HG03103 (cell line): ENCODE measurements around the gene SLC6A3.
"Not testable (repeated sequence)": the region's sequence is repeated elsewhere in the genome, so short reads cannot be mapped to it uniquely, and the experiment has no call there.

Experiments used
- ATAC-seq: cut with Tn5 transposase; IDR thresholded peaks from one replicate; pipeline ENCODE4 v1.9.1; 2021; ENCODE audit warnings: low read depth; ENCODE audit not compliant: unreplicated experiment

Gene SLC6A3

DNA sequence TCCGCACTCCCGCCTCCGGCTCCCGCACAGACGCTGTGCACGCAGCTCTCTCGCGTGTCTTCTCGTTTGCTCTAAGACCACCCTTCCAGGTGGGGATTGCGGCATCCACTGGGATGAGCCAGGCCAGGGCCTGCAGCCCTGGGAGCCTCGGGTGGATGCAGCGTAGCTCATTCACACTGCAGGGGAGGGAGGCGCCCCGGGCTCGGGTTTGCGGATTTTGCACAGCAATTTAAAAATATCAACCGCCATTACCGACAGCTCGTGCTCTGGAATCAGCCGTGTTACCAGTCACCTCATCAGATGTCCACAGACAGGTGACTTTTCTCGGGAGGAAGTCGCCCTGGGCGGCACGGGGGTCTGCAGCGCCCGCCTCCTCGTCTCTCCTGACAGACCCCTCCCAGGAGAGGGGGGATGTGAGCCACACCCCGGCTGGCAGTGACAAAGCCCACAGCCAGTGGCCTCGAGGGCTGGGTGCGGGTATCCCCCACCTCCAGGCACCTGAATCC lies 20.8 kb upstream of the SLC6A3 start:
- no peak for ATAC-seq

DNA sequence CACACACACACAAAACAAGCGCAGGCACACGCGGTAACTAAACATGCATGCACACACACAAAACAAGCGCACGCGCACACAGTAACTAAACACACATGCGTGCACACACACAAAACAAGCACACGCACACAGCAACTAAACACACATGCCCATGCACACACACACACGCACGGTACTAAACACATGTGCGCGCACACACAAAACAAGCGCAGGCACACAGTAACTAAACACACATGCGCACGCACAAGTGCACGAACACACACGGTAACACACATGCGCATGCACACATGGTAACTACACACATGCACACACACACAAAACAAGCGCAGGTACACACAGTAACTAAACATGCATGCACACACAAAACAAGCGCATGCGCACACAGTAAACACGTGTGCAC lies 19.9 kb upstream of the SLC6A3 start:
- ATAC-seq = no peak

DNA sequence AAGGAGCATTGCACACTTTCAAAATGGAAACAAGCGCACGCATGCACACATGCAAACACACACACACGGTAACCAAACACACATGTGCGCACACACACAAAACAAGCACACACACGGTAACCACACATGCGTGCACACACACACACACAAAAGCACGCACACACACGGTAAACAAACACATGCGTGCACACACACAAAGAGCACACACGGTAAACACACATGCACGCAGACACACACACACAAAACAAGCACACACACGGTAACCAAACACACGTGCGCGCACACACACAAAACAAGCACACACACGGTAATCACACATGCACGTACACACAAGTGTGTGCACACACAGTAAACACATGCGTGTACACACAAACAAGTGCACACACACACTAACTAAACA lies 19.3 kb upstream of the SLC6A3 start:
- no peak for ATAC-seq

DNA sequence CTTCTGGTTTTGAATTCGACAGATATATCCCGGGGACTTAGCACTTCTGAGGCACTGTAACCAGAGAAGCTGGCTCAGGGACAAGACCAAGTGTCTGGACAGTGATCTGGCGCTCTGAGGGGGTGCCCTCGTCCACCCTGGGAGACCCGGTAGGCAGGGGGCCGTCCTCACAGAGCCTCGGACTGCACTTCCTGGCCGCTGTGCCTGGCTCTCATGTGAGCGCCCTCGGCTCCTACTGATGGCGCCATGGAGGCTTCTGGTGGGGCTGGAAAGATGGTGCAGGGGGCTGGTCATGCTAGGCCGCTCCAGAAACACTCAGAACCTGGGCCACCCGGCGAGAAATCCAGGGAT lies 18.8 kb upstream of the SLC6A3 start:
- no peak for ATAC-seq

DNA sequence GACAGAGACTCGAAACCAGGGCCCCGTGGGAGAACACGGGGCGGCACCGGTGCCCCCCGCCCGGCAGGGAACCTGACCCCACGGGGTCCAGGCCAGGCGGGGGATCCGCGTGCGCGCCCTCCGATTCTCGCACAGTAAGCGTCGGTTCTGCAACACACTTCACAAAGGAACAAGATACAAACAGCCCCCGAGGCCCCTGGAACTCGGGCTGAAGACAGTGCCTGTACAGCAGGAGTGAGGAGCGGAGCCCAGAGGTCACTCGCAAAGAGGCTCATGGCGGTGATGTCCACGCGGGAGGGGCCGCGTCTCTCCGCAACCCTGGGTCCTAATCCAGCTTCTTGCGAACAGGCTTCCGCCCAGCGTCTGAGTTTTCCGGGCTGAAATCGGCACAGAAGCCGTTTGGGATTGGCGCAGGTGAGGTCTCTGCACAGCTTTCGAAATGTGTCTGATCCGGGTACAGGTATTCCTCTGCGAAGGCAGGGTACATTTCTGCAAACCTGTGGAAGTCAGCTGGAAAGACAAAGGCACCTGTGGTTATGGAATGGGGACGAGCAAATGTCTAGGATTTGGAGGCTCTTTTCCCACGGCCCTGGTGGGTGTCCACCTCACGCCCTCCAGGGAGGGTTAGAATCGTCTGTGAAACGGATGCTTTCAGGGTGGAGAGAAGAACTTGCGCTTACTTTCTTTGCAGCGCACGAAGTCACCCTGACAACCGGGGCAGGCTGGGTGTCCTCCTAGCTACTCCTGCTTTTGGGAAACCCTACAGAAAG lies 18.3 kb upstream of the SLC6A3 start:
- ATAC-seq = no peak

DNA sequence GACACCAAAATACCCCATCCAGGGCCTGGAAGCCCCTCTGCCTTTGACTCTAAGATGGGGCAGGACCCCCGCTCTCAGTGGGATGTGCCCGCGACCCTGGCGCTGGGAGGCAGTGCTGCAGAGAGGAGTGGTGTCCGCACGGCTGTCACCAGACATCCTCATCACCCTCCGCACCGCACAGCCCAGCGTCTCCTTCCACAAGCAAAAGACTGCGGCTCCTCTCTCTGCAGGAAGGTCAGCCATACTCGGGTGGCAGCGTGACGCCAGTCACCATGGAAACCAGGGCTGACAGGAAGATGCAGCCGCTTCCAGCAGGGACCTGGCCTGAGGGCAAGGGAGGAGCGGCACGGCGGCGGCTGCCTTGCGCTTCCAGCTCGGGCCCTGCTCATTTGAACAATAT lies 17.1 kb upstream of the SLC6A3 start:
- no peak for ATAC-seq

DNA sequence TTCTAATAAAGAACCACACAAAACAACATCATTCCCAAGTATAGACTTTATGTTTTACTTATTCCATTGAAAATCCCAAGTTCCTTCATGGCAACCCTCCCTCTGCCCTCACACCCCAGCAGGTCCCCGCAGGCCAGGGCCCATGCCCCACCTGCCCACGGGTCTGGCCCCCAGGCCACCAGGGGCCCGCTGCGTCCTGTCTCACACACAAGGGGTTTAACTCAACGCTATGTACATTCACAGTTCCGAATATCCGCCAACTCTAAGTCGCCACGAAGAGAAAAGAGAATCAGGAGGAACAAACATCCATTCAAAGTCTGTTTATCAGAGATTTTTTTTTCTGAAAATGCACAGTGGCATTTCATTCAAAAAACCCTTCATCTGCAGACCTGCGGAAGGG lies 16.2 kb upstream of the SLC6A3 start:
- no peak for ATAC-seq

DNA sequence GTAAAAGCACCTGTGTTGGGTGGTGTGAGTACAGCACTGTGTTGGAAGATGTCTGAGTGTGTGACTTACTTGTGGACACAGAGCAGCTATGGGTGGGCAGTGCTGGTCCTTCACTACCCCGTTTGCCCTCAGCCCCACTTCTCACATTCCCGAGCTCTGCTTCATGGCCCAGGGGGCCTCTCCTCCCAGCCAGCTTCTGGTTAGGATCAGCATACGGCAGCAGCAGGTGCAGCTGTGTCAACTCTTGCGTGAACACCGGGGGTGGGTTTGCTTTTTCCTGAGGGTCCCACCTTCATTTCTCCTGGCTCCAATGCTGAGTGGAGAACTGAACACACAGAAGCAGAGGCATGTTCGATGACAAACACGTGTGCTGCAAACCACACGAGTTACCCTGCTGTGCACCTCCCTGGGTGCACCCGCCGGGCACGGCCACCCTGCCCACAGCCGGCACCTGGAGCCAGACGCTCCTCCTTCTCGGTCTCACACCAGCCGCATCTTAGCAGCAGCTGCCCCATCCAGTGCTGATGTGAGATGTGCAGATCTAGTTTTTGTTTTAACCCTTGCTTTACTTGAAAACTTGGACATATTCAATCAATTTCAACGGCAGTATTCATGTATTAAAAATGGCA lies 14.9 kb upstream of the SLC6A3 start:
- no peak for ATAC-seq

DNA sequence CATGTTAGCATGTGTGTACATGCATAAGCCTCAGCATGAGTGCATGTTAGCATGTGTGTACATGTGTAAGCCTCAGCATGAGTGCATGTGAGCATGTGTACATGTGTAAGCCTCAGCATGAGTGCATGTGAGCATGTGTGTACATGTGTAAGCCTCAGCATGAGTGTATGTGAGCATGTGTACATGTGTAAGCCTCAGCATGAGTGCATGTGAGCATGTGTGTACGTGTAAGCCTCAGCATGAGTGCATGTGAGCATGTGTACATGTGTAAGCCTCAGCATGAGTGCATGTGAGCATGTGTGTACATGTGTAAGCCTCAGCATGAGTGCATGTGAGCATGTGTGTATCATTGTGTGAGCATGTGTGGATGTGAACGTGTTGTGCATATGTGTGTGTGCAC lies 14.2 kb upstream of the SLC6A3 start:
- ATAC-seq = not testable (repeated sequence)

DNA sequence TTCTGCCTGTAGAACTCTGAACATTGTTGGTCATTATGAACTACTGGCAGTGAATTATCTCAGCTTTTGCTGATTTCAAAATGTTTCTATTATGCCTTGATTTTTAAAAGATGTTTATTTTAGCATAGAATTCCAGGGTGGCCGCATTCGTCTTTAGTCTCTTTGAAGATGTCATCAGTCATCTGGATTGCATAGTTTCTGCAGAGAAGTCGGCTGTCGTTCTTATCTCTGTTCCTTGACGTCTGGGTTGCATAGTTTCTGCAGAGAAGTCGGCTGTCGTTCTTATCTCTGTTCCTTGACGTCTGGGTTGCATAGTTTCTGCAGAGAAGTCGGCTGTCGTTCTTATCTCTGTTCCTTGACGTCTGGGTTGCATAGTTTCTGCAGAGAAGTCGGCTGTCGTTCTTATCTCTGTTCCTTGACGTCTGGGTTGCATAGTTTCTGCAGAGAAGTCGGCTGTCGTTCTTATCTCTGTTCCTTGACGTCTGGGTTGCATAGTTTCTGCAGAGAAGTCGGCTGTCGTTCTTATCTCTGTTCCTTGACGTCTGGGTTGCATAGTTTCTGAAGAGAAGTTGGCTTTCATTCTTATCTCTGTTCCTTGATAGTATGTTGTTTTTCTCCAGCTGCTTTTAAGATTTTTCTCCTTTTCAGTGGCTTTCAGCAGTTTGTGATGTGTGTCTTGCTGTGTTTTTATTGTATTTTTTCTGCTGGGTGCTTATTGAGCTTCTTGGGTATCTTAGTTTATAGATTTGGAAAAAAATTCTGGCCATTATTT lies 11.1 kb upstream of the SLC6A3 start:
- ATAC-seq = not testable (repeated sequence)

DNA sequence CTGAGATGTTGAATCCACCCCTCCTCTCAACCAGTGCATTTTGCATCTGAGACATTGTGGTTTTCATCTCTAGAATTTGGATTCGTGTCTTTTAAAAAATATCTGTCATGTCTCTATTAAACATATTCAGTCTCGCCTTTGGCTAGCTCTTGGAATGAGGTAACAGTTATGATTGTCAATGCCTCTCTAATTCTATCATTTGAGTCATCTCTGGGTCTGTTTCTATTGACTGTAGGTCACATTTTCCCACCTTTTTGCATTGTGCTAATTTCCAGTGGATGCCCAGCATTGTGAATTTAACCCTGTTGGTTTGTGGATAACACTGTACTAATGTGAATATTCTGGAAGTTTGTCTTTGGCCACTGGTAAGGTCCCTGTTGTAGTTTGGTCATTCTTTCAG lies 8.4 kb upstream of the SLC6A3 start:
- no peak for ATAC-seq

DNA sequence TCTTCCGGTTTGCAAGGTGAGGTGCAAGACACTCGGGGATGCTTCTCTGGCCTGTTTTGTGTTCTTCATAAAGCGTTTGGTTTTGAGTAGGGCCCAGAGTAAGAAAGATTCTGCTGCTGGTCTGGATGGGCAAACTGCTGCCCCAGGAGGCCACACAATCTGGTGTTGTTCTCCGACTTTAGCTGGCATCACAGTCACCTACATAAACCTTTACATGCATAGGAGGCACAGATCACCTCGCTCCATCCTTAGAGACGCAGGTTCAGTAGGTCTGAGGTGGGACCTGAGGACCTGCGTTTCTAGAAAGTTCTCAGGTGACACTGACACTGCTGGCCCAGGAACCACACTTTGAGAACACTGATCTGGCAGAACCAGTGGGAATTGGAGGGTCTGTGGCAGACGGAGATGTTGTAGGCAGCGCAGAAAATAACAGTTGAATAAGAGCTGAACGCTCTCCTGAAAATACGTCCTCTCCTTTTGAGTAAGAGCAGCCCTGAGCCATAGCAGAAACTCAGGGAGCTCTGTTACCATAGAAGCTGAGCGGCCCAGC lies 3.9 kb upstream of the SLC6A3 start:
- ATAC-seq = no peak

DNA sequence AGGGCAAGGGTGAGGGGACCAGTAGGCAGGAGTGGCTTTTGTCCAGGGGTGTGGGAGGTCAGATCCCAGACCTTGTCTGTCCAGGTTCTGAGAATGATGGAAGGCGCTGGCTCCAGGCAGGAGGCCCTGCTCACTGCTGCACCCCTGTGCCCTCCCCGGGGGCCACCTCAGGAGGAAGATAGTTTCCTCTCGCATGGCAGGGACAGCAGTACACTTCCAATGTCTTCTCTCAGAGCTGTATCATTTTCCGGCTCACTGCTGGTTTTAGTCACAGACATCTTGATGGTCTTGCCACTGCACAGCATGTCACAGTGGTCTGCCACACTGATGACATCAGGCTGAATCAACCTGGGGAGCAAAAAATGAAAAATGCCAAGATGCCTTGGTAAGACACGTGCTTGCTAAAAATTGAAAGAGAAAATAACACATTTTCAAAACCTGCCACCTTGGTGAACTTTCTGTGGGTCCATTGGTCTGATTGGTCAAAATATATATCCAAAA lies 3.3 kb upstream of the SLC6A3 start:
- ATAC-seq = no peak

DNA sequence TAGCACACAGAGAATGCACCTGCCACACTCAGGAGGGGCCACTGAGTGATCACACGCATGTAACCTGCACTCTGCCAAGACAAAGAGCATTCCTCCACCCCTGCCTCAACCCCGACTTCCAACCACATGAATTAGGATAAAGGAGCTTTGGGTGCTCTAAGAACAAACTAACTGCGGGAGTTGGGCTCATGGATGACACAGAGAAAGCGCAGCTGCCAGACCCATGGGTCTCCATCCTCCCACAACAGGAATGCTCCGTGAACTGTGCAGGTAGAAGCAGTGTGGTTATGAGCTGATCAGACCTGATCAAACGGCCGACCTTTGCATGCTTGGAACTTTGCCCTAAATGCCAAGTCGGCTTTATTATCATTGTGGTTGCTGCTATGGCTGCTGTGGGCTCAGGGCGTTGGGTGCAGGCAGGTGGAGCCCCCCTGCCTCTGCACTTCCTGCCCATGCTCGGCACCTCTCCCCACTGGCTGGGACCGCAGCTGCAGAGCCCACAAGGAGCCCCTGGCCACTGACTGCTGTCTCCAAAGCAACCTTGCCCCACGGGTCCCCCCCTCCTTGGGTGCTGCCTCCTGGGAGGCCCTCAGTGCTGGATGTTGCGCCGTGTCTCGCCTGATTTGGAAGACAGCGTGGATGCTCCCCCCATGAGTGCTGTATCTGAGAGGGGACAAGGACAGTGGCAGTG lies 2.6 kb upstream of the SLC6A3 start:
- ATAC-seq = no peak

DNA sequence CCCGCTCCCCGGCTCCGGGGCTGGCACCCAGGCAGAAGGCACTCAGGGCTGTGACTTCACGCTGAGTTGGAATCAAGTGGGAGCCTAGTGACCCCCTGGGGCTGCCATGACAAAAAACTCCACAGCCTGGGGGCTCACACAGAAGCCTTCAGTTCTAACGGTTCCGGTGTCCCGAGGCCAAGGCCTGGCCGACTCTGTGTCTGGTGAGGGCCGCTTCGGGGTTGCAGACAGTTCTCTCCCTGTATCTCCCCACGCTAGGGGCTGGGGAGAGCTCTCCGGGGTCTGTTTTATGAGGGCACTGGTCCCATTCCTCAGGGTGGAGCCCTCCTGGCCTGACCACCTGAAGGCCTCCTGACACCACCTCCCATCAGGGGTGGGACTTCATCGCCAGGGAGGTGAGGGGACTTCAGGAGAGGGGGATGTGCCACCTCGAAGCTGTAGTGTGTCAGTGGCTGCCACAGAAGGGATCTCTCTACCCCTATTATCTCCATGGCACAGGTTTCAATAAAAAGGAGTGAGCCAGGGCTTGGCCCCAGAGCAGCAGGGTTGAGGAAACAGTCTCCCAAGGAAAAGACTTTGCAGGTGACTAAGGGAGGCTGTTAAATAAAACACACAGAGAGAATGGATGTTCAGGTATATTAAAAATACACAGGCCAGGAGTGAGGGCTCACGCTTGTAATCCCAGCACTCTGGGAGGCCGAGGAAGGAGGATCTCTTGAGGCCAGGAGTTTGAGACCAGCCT lies 1.5 kb upstream of the SLC6A3 start:
- no peak for ATAC-seq

DNA sequence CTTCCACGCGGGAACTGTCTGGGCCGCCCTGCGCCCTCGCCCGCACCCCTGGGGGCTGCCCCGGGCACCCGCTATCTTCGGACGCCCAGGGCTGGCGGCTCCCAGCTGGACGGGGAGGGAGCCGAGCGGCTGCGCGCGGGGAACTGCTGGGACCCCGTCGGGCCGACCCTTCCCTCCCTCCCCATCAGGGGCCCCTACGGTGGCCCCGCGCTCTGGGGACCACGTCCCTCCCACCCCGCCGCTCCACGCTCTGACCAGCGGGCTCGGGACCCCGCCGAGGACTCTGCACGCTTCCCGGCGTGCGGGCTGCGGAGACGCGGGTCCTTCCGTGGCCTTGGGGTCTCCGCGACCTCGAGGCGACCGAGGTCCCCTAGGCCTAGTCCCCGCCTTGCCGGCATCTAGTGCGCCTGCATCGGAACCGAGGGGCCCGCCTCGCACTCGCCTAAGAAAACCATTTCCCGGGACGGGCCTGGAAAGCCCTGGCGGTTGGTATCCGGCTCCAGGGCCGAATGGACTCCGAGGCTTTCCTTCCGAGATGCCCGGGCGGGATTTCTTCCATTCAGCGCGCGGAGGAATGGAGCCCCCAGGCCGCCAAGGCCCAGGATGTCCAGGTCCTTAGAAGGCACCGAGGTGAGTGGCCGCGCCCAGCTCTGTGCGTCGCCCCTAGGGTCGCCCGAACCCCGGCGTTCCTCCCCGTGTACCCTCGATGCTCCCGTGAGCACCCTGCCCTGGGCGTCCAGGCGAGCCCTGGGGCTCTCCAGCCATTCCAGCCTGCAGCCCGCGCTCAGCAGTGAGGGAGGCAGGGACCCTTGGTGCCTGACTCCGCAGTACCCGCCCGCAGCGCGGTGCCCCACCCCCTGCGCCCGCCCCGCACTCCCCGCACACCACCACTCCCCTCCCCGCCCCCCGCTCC lies 705 bp upstream of the SLC6A3 start:
- ATAC-seq = no peak

DNA sequence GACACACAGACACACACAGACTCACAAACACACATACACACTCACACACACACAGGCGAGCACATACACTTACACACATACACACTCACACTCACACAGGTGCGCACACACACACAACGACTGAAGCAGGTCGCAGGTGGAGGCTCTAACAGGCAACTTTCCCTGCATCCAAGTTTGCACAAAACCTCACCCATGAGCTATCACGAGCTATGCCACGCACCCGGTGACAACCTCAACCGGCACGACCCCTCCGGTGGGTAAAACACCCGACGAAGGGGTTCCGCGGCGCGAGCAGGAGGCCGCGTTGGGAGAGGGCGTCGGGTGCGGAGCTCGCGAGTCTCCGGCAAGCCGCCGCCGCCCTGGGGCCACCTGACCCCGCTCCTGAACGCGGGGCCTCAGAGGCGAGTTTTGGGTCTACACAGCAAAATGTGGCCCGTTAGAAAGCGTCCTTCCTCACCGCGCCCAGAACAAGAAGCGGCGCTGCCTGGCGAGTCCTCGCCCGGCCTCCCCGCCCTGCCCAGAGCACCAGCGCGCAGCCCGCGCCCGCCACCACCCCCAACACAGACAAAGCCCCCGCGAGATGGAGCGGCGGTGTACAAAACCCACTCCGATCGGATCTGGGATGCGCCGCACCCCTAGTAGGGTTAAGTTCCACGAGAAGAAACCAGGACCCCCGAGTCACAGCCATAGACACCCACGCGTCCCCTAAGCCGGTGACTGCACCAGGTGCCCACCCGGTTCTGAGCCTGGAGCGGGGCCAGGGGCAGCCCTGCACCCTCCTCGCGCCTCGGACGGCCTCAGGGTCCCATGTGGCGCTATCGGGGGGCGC lies 665 bp downstream of the SLC6A3 start:
- ATAC-seq = no peak

DNA sequence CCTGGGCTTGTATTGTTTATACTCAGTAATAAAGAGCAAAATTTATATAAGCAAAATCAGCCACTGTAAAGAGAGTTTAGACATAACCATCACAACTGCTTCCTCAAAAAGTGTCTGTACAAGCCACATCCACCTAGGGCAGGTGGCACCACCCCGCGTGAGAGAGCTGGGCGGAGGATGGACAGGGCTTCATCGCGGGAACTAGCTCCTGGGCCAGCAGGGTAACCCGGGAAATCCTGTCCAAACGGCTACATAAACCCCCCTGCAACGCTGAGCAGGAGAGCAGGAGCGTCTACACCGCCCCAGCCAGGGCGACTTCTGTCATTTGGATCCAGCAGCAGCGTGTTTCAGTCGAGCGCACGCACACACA lies 1.3 kb downstream of the SLC6A3 start:
- ATAC-seq = no peak
